Measurements from ENCODE around the gene CD109. TPM values are rescaled to one million over a fixed set of nuclear protein-coding genes. Genes with fewer than 3 reads are reported as not detected.
A peak's percentile ranks its signal among the peaks of the same experiment; 100 is the strongest.
"Not testable (repeated sequence)": the region's sequence is repeated elsewhere in the genome, so short reads cannot be mapped to it uniquely, and the experiment has no call there.

The CD109 gene
- total RNA-seq, 3 donors from 2014 or later = 10.2 to 16.8 (median 13.3) TPM

- TF ChIP-seq POLR2A (IDR thresholded peaks at IDR 0.05) (no peak), POLR2AphosphoS5 (IDR thresholded peaks at IDR 0.05) (no peak), CTCF (IDR thresholded peaks at IDR 0.05) (no peak)
- intact Hi-C loops (cut with DNase I; ENCODE audit: low total_unique reads) = loop anchor here (2.0 kb wide), 1 partner anchor 37 kb away; no protein-coding TSS in a partner anchor
- Histone ChIP-seq H3K4me3 (no peak overlapping the region), H3K27ac (no peak overlapping the region), H3K4me1 (no peaks in the 10 kb centered on the region), H3K36me3 (no peaks in the 10 kb centered on the region), H3K27me3 (no peaks in the 10 kb centered on the region), H3K9me3 (no peaks in the 10 kb centered on the region)
- DNase-seq (ENCODE audit: low spot score in 2 of 2) = no peak
Measured at GRCh38 chr6:73830119-73830518, 134.1 kb downstream of the CD109 start.

GRCh38 chr6:73832313-73832712 lies 136.3 kb downstream of the CD109 start:
- H3K36me3 ChIP-seq = no peaks in the 10 kb centered on the region
- intact Hi-C loops (cut with DNase I; ENCODE audit: low total_unique reads) = no loop called here
- no peaks in the 10 kb centered on the region for H3K27me3 ChIP-seq
- H3K9me3 ChIP-seq = no peaks in the 10 kb centered on the region
- H3K27ac ChIP-seq = no peak overlapping the region
- DNase-seq (ENCODE audit: low spot score in 2 of 2) = no peak
- H3K4me3 ChIP-seq = no peak overlapping the region
- TF ChIP-seq POLR2A (IDR thresholded peaks at IDR 0.05) (no peak), CTCF (IDR thresholded peaks at IDR 0.05) (no peak), POLR2AphosphoS5 (IDR thresholded peaks at IDR 0.05) (no peak)
- H3K4me1 ChIP-seq = no peaks in the 10 kb centered on the region

GRCh38 chr6:73844696-73845095 lies 148.7 kb downstream of the CD109 start:
- DNase-seq (ENCODE audit: low spot score in 2 of 2); H3K27ac ChIP-seq; H3K36me3 ChIP-seq; intact Hi-C loops (cut with DNase I; ENCODE audit: low total_unique reads); H3K4me1 ChIP-seq; H3K4me3 ChIP-seq; H3K27me3 ChIP-seq: not testable (repeated sequence)
- peaks cover 3 to 15% of the 10 kb centered on the region in 2 donors for H3K9me3 ChIP-seq

- H3K36me3 ChIP-seq; H3K9me3 ChIP-seq; H3K27ac ChIP-seq; H3K27me3 ChIP-seq; H3K4me1 ChIP-seq; H3K4me3 ChIP-seq; DNase-seq (ENCODE audit: low spot score in 2 of 2); intact Hi-C loops (cut with DNase I; ENCODE audit: low total_unique reads): not testable (repeated sequence)
Measured at GRCh38 chr6:73851048-73851447, 155.0 kb downstream of the CD109 start.

GRCh38 chr6:73854998-73855718 lies 159.2 kb downstream of the CD109 start:
- Histone ChIP-seq H3K4me1 (no peaks in the 10 kb centered on the region), H3K27me3 (no peaks in the 10 kb centered on the region), H3K9me3 (no peaks in the 10 kb centered on the region), H3K36me3 (no peaks in the 10 kb centered on the region), H3K4me3 (peak overlapping the region in 2 of 3 donors; percentile 3 to 43), H3K27ac (peak overlapping the region in 1 of 2 donors; percentile 58)
- TF ChIP-seq POLR2AphosphoS5 (IDR thresholded peaks at IDR 0.05) (no peak), POLR2A (IDR thresholded peaks at IDR 0.05) (no peak), CTCF (IDR thresholded peaks at IDR 0.05) (peak; percentile 44 to 64 (median 61))
- DNase-seq (ENCODE audit: low spot score in 2 of 2) = no peak
- intact Hi-C loops (cut with DNase I; ENCODE audit: low total_unique reads) = no loop called here

- H3K27me3 ChIP-seq = no peaks in the 10 kb centered on the region
- H3K4me1 ChIP-seq = no peaks in the 10 kb centered on the region
- DNase-seq (ENCODE audit: low spot score in 2 of 2) = no peak
- H3K36me3 ChIP-seq = no peaks in the 10 kb centered on the region
- no peak overlapping the region for H3K4me3 ChIP-seq
- H3K27ac ChIP-seq = no peak overlapping the region
- intact Hi-C loops (cut with DNase I; ENCODE audit: low total_unique reads) = no loop called here
- H3K9me3 ChIP-seq = no peaks in the 10 kb centered on the region
- TF ChIP-seq CTCF (IDR thresholded peaks at IDR 0.05) = no peak
- no peak for TF ChIP-seq POLR2AphosphoS5 (IDR thresholded peaks at IDR 0.05)
- TF ChIP-seq POLR2A (IDR thresholded peaks at IDR 0.05) = no peak
Measured at GRCh38 chr6:73857341-73857890, 161.4 kb downstream of the CD109 start.
